Tibial nerve (tissue), 3 donors: Measurements from ENCODE around the gene B3GALT6.

Experiments used
- CTCF ChIP-seq, 5 experiments: fragments of 200-600 bp in 3 of 5; fragments of 450-650 bp in 2 of 5; sonication (generic) in 3 of 5; IDR thresholded peaks; one replicate each; pipeline ENCODE4 v1.5.1; 2016 to 2019; ENCODE audit warnings: antibody characterized with exemption in 5 of 5, mild to moderate bottlenecking in 3 of 5, moderate library complexity in 2 of 5
- POLR2A ChIP-seq, 2 donors: fragments of 450-650 bp; IDR thresholded peaks; one replicate each; pipeline ENCODE4 v1.6.1; 2017; ENCODE audit warnings: antibody characterized with exemption in 2 of 2, mild to moderate bottlenecking in 2 of 2, moderate library complexity in 2 of 2

GRCh38 chr1:1243807-1244191 is 11.8 kb downstream of the B3GALT6 start:
- TF ChIP-seq CTCF (IDR thresholded peaks at IDR 0.05) = no peak
- TF ChIP-seq POLR2A (IDR thresholded peaks at IDR 0.05) = no peak
